MCF 10A (cell line): ENCODE data around the gene NPS. TPM values are rescaled to one million over a fixed set of nuclear protein-coding genes. Genes with fewer than 3 reads are reported as not detected.

Source experiments
- Bru-seq: library from RNA; stranded (reverse); fragments of 400-500 nt; gene quantifications from one replicate; lab custom pipeline; 2021; lab: Mats Ljungman, UMichigan
- BruChase-seq, 2 experiments: library from RNA; stranded (reverse); fragments of 400-500 nt; gene quantifications; one replicate each; lab custom pipeline; 2021; lab: Mats Ljungman, UMichigan
- BruUV-seq: library from RNA; stranded (reverse); fragments of 400-500 nt; replicated peaks from 2 replicates; lab custom pipeline; 2021; lab: Mats Ljungman, UMichigan
- CTCF ChIA-PET: fragments of 300-600 bp; sonication (Branson Sonifier 250); formaldehyde crosslinking; extraction: SDS; loops from one replicate; lab custom pipeline; 2021; ENCODE audit warnings: antibody characterized with exemption, inconsistent platforms; lab: Yijun Ruan, JAX
- POLR2A ChIA-PET: fragments of 300-600, 350-650 bp; sonication (Branson Sonifier 250); formaldehyde crosslinking; extraction: SDS; loops from one replicate; lab custom pipeline; 2020; ENCODE audit warnings: antibody characterized with exemption, inconsistent platforms; lab: Yijun Ruan, JAX
- DNase-seq: peaks from one replicate; pipeline ENCODE4 v3.0.0-alpha.2; 2018; ENCODE audit not compliant: unreplicated experiment
- H3K27ac Mint-ChIP-seq: one replicate; pipeline ENCODE4 v1.8.0; 2022; ENCODE audit warnings: mild to moderate bottlenecking, low read depth, mixed read lengths; ENCODE audit not compliant: unreplicated experiment
- H3K27me3 Mint-ChIP-seq: one replicate; pipeline ENCODE4 v1.8.0; 2022; ENCODE audit warnings: mixed read lengths; ENCODE audit not compliant: insufficient read depth, unreplicated experiment
- H3K36me3 Mint-ChIP-seq: one replicate; pipeline ENCODE4 v1.8.0; 2022; ENCODE audit warnings: mild to moderate bottlenecking, moderate library complexity, mixed read lengths; ENCODE audit not compliant: insufficient read depth, unreplicated experiment
- H3K4me1 Mint-ChIP-seq: one replicate; pipeline ENCODE4 v1.8.0; 2022; ENCODE audit warnings: mixed read lengths; ENCODE audit not compliant: insufficient read depth, unreplicated experiment
- H3K4me3 Mint-ChIP-seq: one replicate; pipeline ENCODE4 v1.8.0; 2022; ENCODE audit warnings: mild to moderate bottlenecking, moderate library complexity, mixed read lengths; ENCODE audit not compliant: unreplicated experiment
- H3K9me3 Mint-ChIP-seq: one replicate; pipeline ENCODE4 v1.8.0; 2022; ENCODE audit warnings: mixed read lengths; ENCODE audit not compliant: unreplicated experiment
- intact Hi-C: fragments of 100-400 bp; cut with micrococcal nuclease; formaldehyde crosslinking; loops from 2 replicates; pipeline ENCODE4 v1.14.1; 2022
- long read RNA-seq: library from polyadenylated mRNA; stranded (forward); transcript quantifications from one replicate; pipeline ENCODE4 v2.0.0, GENCODE V29; 2022
- total RNA-seq: library from RNA; stranded (reverse); gene quantifications from 2 replicates; pipeline ENCODE4 v1.2.3, GENCODE V29; 2022
- TF ChIP-seq, protein P1 (sequence below): fragments of 200-600 bp; IDR thresholded peaks from one replicate; pipeline ENCODE4 v1.8.0; 2022; ENCODE audit warnings: antibody characterized with exemption, mild to moderate bottlenecking; ENCODE audit not compliant: unreplicated experiment

NPS gene, protein sequence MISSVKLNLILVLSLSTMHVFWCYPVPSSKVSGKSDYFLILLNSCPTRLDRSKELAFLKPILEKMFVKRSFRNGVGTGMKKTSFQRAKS
- total RNA-seq = not detected in 2 replicates
- Bru-seq, nascent RNA = not detected
- not detected for BruChase-seq, experiment 1, labeled RNA remaining after a 6-hour chase
- not detected for BruChase-seq, experiment 2, labeled RNA remaining after a 2-hour chase
- long read RNA-seq = 0 reads

DNA sequence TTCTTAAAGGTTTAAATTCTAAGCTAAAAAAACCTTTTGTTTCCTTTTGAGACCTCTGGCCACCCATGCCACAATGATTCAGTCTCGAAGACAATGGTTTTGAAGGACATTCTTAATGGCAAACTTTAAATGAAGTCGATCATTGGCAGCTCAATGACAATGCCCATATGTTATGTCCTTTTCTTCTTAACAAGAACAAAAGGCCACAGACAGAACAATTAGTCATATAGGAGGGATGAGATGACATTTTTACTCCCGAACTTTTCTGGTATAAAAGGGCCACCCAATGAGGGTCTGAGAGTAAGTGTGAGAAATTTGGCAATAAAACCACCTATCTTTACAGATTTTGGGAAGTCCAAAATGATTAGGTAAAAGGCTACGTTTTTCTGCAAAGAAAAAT is at the start of gene NPS:
TSS of gene NPS (plus strand) at position 301 of the 400 bp plus-strand sequence. CDS start at position 361, 60 bp downstream.
- intact Hi-C loops = no loop called here
- peaks cover 7% of the 10 kb centered on the region for H3K9me3 Mint-ChIP-seq
- TF ChIP-seq, protein P1, sequence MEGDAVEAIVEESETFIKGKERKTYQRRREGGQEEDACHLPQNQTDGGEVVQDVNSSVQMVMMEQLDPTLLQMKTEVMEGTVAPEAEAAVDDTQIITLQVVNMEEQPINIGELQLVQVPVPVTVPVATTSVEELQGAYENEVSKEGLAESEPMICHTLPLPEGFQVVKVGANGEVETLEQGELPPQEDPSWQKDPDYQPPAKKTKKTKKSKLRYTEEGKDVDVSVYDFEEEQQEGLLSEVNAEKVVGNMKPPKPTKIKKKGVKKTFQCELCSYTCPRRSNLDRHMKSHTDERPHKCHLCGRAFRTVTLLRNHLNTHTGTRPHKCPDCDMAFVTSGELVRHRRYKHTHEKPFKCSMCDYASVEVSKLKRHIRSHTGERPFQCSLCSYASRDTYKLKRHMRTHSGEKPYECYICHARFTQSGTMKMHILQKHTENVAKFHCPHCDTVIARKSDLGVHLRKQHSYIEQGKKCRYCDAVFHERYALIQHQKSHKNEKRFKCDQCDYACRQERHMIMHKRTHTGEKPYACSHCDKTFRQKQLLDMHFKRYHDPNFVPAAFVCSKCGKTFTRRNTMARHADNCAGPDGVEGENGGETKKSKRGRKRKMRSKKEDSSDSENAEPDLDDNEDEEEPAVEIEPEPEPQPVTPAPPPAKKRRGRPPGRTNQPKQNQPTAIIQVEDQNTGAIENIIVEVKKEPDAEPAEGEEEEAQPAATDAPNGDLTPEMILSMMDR = no peak
- DNase-seq = no peak
- H3K4me1 Mint-ChIP-seq = peaks cover 5% of the 10 kb centered on the region
- no TSS peak for BruUV-seq
- peaks cover 8% of the 10 kb centered on the region for H3K27me3 Mint-ChIP-seq
- H3K36me3 Mint-ChIP-seq = peaks cover 6% of the 10 kb centered on the region
- H3K4me3 Mint-ChIP-seq = no peak within 1 kb of the TSS
- POLR2A ChIA-PET = no interaction called here
- no peak within 1 kb of the TSS for H3K27ac Mint-ChIP-seq
- CTCF ChIA-PET = interaction anchor here (0.6 kb wide), 1 partner anchor 31 kb away, joined by 4 read pairs; no protein-coding TSS in a partner anchor

DNA sequence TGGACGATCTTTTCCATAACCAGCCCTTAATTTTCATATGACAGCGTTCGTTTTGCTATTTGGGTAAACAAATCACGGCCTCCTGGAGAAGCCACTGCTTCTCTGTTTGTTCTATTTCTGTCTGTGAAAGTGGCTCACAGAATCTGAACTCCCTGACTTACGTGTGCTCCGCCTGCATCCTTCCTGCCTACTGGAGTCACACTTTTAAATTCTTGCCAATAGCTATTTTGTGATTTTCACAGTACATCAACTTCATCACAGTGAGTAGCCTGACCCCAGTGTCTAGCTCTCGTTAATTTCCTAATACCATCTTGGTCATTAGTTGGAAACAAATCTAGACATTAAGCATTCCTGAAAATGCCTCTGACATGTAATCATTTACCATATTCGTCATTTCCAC is 49.0 kb upstream of the NPS start:
- TF ChIP-seq, protein P1 = no peak
- H3K36me3 Mint-ChIP-seq = no peaks in the 10 kb centered on the region
- no peaks in the 10 kb centered on the region for H3K9me3 Mint-ChIP-seq
- BruUV-seq = no TSS peak
- DNase-seq = no peak
- intact Hi-C loops = no loop called here
- CTCF ChIA-PET = no interaction called here
- POLR2A ChIA-PET = interaction anchor here (0.5 kb wide), 1 partner anchor 48 kb away, joined by 3 read pairs; no protein-coding TSS in a partner anchor
- no peaks in the 10 kb centered on the region for H3K4me1 Mint-ChIP-seq
- H3K27me3 Mint-ChIP-seq = peaks cover 88% of the 10 kb centered on the region
- H3K27ac Mint-ChIP-seq = no peak overlapping the region
- H3K4me3 Mint-ChIP-seq = no peak overlapping the region

DNA sequence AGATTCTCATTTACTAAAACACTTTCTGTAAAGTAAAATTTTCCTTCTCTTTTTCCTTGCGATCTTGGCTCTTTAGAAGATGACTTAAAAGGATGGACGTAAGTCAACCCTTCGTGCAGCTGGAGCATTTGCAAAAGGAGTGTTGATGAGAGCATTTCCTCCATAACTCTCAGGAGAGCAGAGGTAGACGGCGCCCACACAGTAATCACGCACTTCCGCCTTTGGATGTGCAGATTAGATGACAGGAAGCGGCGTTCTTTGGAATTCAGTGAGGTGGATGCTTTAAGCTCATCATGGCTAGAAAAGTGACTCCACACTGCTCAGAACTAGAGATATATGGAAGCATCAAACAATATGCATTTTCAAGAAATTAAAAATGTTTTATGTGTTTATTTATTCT is 43.0 kb upstream of the NPS start:
- TF ChIP-seq, protein P1 = no peak
- ChIA-PET POLR2A (no interaction called here), CTCF (no interaction called here)
- Mint-ChIP-seq H3K9me3 (no peaks in the 10 kb centered on the region), H3K27ac (no peak overlapping the region), H3K27me3 (peaks cover 54% of the 10 kb centered on the region), H3K4me3 (no peak overlapping the region), H3K4me1 (no peaks in the 10 kb centered on the region), H3K36me3 (no peaks in the 10 kb centered on the region)
- intact Hi-C loops = no loop called here
- no TSS peak for BruUV-seq
- no peak for DNase-seq

DNA sequence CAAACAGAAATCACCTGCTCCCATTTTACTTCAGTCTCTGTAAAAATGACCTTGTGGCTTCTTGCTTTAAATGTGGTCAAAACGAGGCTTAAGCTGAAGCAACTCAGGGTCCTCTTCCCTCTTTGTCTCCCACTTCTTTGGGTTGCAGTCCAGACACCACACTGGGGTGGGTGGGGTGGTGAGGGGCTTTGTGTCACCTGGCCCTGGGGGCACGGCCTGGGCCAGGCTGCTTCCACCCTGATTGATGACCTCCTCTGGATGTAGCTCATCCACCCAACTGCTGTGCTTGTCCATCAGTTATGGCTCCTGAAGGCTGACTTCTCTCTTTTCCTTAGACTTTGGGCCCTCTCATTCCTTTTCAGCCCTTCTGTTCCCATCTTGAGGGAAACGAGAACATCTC is 26.8 kb upstream of the NPS start:
- H3K27ac Mint-ChIP-seq = no peak overlapping the region

More for the DNA sequence above, 26.8 kb upstream of the NPS start:
- H3K9me3 Mint-ChIP-seq = peaks cover 8% of the 10 kb centered on the region
- H3K4me1 Mint-ChIP-seq = no peaks in the 10 kb centered on the region
- no peak overlapping the region for H3K4me3 Mint-ChIP-seq
- intact Hi-C loops = no loop called here
- ChIA-PET POLR2A (no interaction called here), CTCF (interaction anchor here (0.7 kb wide), 1 partner anchor 78 kb away, joined by 3 read pairs; no protein-coding TSS in a partner anchor)
- no peak for DNase-seq
- no peaks in the 10 kb centered on the region for H3K36me3 Mint-ChIP-seq
- peaks cover 25% of the 10 kb centered on the region for H3K27me3 Mint-ChIP-seq
- BruUV-seq = no TSS peak
- TF ChIP-seq, protein P1 = no peak
